ENCODE measurements around the gene NCAM2. TPM values are rescaled to one million over a fixed set of nuclear protein-coding genes. Genes with fewer than 3 reads are reported as not detected.

The NCAM2 gene
- total RNA-seq, 1 donor from 2014 or later: 3.6 TPM

GRCh38 chr21:21177353-21177986 is 179.3 kb downstream of the NCAM2 start:
- H3K27ac Mint-ChIP-seq (ENCODE audit: unreplicated experiment): no peak overlapping the region
- no peaks in the 10 kb centered on the region for H3K36me3 Mint-ChIP-seq (ENCODE audit: low read depth)
- DNase-seq (ENCODE audit: low read depth, low spot score): no peak
- no peak for TF ChIP-seq CTCF (conservative IDR thresholded peaks at IDR 0.05)
- H3K4me3 Mint-ChIP-seq: no peak overlapping the region
- H3K27me3 Mint-ChIP-seq (ENCODE audit: low read depth): no peaks in the 10 kb centered on the region
- no peaks in the 10 kb centered on the region for H3K9me3 Mint-ChIP-seq
- no peaks in the 10 kb centered on the region for H3K4me1 Mint-ChIP-seq

DNA sequence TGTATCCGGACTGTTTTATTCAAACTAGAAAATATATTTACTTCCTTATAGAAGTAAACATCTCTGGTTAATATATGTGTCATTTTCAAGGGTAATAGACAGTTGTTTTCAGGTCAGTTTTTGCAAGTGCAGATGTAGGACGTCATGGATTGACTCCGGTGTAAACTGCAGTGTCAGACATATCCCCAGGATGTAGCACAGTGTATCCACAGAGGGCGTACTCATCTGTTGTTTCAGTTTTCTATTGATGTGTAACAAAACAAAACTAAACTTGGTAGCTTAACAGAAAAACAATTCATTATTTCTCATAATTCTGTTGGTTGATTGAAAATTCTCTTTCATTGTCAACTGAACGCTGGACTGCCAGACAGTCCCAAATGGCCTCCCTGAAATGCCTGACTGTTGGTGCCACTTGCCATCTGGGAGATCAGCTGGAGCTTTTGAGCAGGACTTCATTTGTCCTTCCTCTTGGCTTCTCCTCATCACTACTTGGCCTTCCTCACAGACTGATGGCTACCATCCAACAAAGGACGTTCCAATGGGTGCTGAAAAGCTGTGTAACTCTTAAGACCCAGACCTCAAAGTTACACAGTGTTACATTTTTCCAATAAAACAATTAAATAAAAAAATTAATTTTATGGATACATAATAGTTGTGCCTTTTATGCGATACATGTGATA is 181.6 kb downstream of the NCAM2 start:
- Mint-ChIP-seq H3K4me1 (no peaks in the 10 kb centered on the region), H3K27ac (ENCODE audit: unreplicated experiment) (no peak overlapping the region), H3K4me3 (no peak overlapping the region), H3K36me3 (ENCODE audit: low read depth) (no peaks in the 10 kb centered on the region), H3K27me3 (ENCODE audit: low read depth) (no peaks in the 10 kb centered on the region), H3K9me3 (no peaks in the 10 kb centered on the region)
- no peak for TF ChIP-seq CTCF (conservative IDR thresholded peaks at IDR 0.05)
- DNase-seq (ENCODE audit: low read depth, low spot score): no peak

DNA sequence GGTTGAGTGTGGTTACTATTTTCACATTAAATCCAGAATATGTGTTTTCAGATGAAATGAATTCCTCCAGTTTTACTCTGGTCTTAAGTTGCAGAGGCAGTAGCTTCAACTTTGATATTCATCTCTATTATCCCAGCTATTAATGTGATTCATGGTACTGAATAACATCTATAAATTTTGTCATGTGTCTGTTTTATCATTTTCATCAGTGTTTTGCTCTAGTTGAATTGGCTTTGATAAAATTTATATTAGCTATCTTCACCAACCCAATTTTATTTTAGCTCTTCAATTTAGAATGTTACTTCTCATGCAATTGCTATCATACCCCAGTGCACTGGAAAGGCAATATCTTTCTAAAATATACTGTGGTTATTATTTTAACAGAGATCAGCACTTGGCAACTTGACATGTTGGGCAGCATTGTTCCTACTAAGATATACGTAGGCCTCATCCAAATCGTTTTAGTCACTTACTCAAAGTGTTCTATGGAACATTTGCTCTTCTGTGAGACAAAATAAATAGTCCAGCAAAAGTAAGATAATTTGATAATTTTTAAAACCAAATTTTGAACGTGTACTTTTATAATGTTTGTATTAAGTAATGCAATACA is 184.3 kb downstream of the NCAM2 start:
- Mint-ChIP-seq H3K27me3 (ENCODE audit: low read depth) (no peaks in the 10 kb centered on the region), H3K36me3 (ENCODE audit: low read depth) (no peaks in the 10 kb centered on the region), H3K4me3 (no peak overlapping the region), H3K4me1 (no peaks in the 10 kb centered on the region), H3K9me3 (no peaks in the 10 kb centered on the region), H3K27ac (ENCODE audit: unreplicated experiment) (no peak overlapping the region)
- no peak for TF ChIP-seq CTCF (conservative IDR thresholded peaks at IDR 0.05)
- DNase-seq (ENCODE audit: low read depth, low spot score): no peak

DNA sequence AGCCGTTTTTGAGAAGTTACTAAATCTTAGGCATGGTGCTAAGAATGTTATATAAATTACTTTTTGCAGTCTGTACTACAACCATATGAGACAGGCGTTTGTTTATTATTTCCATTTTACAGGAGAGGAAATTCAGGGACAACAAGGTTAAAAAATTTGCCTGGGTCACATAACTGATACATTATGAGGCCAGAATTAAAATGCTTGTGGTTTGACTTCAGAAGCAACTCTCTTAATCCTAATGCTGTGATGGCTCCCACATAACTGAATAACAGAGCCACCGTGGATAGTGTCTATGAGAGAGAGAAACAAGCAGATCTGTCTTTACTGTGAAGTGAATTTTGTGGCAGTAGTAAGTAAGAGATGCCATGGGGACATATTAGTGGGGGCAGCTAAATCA is 184.9 kb downstream of the NCAM2 start:
- Mint-ChIP-seq H3K27ac (ENCODE audit: unreplicated experiment) (no peak overlapping the region), H3K36me3 (ENCODE audit: low read depth) (no peaks in the 10 kb centered on the region), H3K9me3 (no peaks in the 10 kb centered on the region), H3K4me3 (no peak overlapping the region), H3K4me1 (no peaks in the 10 kb centered on the region), H3K27me3 (ENCODE audit: low read depth) (no peaks in the 10 kb centered on the region)
- no peak for TF ChIP-seq CTCF (conservative IDR thresholded peaks at IDR 0.05)
- DNase-seq (ENCODE audit: low read depth, low spot score): no peak

DNA sequence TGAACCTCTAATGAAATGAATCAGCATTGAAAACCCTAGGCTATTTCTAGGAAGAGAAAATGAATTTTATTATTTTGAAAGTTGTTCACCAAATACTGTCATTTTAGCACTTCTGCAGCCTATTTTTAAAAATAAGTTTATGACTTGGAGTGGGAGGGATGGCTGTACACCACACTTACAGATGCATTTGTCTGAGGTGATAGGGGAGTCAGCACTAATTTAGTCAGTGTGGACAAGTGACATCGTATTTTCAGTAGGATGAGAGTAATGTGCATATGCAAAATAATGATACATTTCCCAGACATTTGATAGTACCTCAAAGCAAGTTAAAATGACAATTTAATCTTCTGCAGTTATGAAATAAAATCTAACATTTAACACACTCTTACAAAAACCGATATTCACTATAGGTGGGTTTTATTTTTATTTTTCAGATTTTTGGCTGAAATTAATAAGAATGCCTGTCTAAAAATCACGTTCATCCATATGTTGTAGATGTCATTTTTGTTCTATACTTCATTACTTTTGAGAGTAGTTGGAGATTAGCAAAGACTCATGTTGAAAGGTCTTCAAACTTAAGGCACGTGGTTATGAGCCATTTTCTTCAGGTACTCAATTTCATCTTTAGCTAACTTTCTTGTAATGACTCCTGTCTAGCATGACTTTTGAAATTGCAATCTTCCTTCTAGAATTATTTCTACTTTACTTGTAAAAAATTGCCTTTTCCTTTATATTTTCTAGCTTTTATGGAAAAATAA is 186.7 kb downstream of the NCAM2 start:
- H3K4me1 Mint-ChIP-seq: no peaks in the 10 kb centered on the region
- no peak for TF ChIP-seq CTCF (conservative IDR thresholded peaks at IDR 0.05)

More for the DNA sequence above, 186.7 kb downstream of the NCAM2 start:
- H3K9me3 Mint-ChIP-seq: no peaks in the 10 kb centered on the region
- no peak for DNase-seq (ENCODE audit: low read depth, low spot score)
- no peak overlapping the region for H3K4me3 Mint-ChIP-seq
- no peaks in the 10 kb centered on the region for H3K36me3 Mint-ChIP-seq (ENCODE audit: low read depth)
- no peaks in the 10 kb centered on the region for H3K27me3 Mint-ChIP-seq (ENCODE audit: low read depth)
- H3K27ac Mint-ChIP-seq (ENCODE audit: unreplicated experiment): no peak overlapping the region

All from neural crest cell (in vitro differentiated cells).